Ishikawa (cell line): ENCODE results near the gene PSMD2.

ENCODE experiments used
- CREB1 ChIP-seq: IDR thresholded peaks from 2 replicates; pipeline ENCODE4 v1.6.1; 2012; ENCODE audit warnings: low read depth
- EP300 ChIP-seq: IDR thresholded peaks from 2 replicates; pipeline ENCODE4 v1.6.1; 2012; ENCODE audit warnings: borderline replicate concordance
- FOXM1 ChIP-seq: IDR thresholded peaks from 2 replicates; pipeline ENCODE4 v1.6.1; 2012; ENCODE audit warnings: low read depth, borderline replicate concordance
- RAD21 ChIP-seq: IDR thresholded peaks from 2 replicates; pipeline ENCODE4 v1.6.1; 2012; ENCODE audit warnings: low read depth
- TAF1 ChIP-seq: IDR thresholded peaks from 2 replicates; pipeline ENCODE4 v1.6.1; 2012; ENCODE audit warnings: low read depth, mild to moderate bottlenecking
- TEAD4 ChIP-seq: IDR thresholded peaks from 2 replicates; pipeline ENCODE4 v1.6.1; 2012
- YY1 ChIP-seq: IDR thresholded peaks from 2 replicates; pipeline ENCODE4 v1.6.1; 2012; ENCODE audit warnings: low read depth
- TF ChIP-seq, protein P1 (sequence below): IDR thresholded peaks from 2 replicates; pipeline ENCODE4 v1.6.1; 2012
- TF ChIP-seq, protein P2 (sequence below): IDR thresholded peaks from 2 replicates; pipeline ENCODE4 v1.6.1; 2012; ENCODE audit warnings: low read depth, mild to moderate bottlenecking
- TF ChIP-seq, protein P3 (sequence below): IDR thresholded peaks from 2 replicates; pipeline ENCODE4 v1.6.1; 2012

DNA sequence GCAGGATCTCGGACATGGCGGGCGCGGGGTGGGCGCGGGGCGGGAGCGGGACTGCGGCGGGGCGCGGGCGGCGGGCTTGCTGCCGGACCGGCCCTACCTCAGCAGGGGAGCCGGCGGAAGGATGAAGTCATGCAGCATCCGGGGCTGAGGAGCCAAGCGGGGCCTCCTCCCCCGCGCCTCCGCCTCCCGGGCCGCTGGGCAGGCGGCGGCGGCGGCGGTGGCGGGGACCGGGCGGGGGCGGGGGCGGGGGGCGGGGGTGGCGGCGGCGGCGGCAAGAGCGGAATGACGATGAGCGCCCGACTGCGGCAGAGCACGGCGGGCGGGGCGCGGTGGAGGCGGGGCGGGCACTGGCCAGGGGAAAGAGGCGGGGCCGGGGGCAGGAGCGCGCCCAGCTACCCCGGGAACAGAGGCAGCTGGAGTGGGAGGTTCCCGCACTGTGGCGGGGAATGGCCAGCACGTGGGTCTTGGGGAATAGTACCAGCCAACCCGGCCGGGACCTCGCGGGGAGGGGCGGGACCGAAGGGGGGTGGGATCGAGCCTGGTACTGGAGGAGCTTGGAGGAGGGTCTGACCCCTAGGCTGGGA, 37.7 kb upstream of the PSMD2 start, which contains the start of gene CAMK2N2:
- TF ChIP-seq EP300 (no peak), YY1 (no peak), TEAD4 (no peak), RAD21 (no peak), TAF1 (no peak), FOXM1 (no peak), CREB1 (no peak)
- TF ChIP-seq, protein P1, sequence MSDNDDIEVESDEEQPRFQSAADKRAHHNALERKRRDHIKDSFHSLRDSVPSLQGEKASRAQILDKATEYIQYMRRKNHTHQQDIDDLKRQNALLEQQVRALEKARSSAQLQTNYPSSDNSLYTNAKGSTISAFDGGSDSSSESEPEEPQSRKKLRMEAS, result peak; percentile 94
- TF ChIP-seq, protein P2, sequence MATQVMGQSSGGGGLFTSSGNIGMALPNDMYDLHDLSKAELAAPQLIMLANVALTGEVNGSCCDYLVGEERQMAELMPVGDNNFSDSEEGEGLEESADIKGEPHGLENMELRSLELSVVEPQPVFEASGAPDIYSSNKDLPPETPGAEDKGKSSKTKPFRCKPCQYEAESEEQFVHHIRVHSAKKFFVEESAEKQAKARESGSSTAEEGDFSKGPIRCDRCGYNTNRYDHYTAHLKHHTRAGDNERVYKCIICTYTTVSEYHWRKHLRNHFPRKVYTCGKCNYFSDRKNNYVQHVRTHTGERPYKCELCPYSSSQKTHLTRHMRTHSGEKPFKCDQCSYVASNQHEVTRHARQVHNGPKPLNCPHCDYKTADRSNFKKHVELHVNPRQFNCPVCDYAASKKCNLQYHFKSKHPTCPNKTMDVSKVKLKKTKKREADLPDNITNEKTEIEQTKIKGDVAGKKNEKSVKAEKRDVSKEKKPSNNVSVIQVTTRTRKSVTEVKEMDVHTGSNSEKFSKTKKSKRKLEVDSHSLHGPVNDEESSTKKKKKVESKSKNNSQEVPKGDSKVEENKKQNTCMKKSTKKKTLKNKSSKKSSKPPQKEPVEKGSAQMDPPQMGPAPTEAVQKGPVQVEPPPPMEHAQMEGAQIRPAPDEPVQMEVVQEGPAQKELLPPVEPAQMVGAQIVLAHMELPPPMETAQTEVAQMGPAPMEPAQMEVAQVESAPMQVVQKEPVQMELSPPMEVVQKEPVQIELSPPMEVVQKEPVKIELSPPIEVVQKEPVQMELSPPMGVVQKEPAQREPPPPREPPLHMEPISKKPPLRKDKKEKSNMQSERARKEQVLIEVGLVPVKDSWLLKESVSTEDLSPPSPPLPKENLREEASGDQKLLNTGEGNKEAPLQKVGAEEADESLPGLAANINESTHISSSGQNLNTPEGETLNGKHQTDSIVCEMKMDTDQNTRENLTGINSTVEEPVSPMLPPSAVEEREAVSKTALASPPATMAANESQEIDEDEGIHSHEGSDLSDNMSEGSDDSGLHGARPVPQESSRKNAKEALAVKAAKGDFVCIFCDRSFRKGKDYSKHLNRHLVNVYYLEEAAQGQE, result no peak
- TF ChIP-seq, protein P3, sequence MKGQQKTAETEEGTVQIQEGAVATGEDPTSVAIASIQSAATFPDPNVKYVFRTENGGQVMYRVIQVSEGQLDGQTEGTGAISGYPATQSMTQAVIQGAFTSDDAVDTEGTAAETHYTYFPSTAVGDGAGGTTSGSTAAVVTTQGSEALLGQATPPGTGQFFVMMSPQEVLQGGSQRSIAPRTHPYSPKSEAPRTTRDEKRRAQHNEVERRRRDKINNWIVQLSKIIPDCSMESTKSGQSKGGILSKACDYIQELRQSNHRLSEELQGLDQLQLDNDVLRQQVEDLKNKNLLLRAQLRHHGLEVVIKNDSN, result peak; percentile 87
